CD14-positive monocyte (primary cell): Measurements from ENCODE around the gene ECM1. TPM values are rescaled to one million over a fixed set of nuclear protein-coding genes. Genes with fewer than 3 reads are reported as not detected.

Experiments used
- DNase-seq, 3 donors: peaks; one replicate each; pipeline ENCODE4 v3.0.0-alpha.2; 2011 to 2022
- H2AFZ ChIP-seq: 2 replicates; pipeline ENCODE4 v1.6.0; 2012; ENCODE audit warnings: mild to moderate bottlenecking, low read depth, low read length, inconsistent platforms; ENCODE audit not compliant: insufficient read depth, poor library complexity, severe bottlenecking
- H3K27ac ChIP-seq, 2 donors: 1 replicate in 1 of 2; 2 replicates in 1 of 2; pipeline ENCODE4 v1.5.1; 2012 to 2013; ENCODE audit warnings: low read length in 2 of 2, control low read depth in 1 of 2, inconsistent platforms in 1 of 2, low read depth in 1 of 2, mild to moderate bottlenecking in 1 of 2
- H3K27me3 ChIP-seq, 2 donors: one replicate each; pipeline versions ENCODE4 v1.6.0 to v1.6.1; 2011 to 2013; ENCODE audit warnings: low read length in 2 of 2; ENCODE audit not compliant: control insufficient read depth in 2 of 2, insufficient read depth in 2 of 2
- H3K36me3 ChIP-seq, 2 donors: replicated peaks in 1 of 2; 1 replicate in 1 of 2; 2 replicates in 1 of 2; pipeline versions ENCODE4 v1.5.1 to v1.6.1; 2012 to 2013; ENCODE audit warnings: low read length in 2 of 2, control low read depth in 1 of 2, inconsistent platforms in 1 of 2, mild to moderate bottlenecking in 1 of 2; ENCODE audit not compliant: insufficient read depth in 2 of 2, control insufficient read depth in 1 of 2
- H3K4me1 ChIP-seq, 2 donors: 1 replicate in 1 of 2; 2 replicates in 1 of 2; pipeline versions ENCODE4 v1.5.1 to v1.6.1; 2012 to 2013; ENCODE audit warnings: low read length in 2 of 2, control low read depth in 1 of 2, inconsistent platforms in 1 of 2, mild to moderate bottlenecking in 1 of 2, moderate library complexity in 1 of 2; ENCODE audit not compliant: insufficient read depth in 2 of 2, control insufficient read depth in 1 of 2
- H3K4me2 ChIP-seq: replicated peaks from 2 replicates; pipeline ENCODE3; 2012; ENCODE audit warnings: low read length, moderate library complexity, mild to moderate bottlenecking; ENCODE audit not compliant: poor library complexity, severe bottlenecking; ENCODE audit errors: extremely low read depth
- H3K4me3 ChIP-seq, 3 experiments: fragments of 200-600 bp in 1 of 3; sonication (generic) in 1 of 3; replicated peaks in 1 of 3; 1 replicate in 2 of 3; 2 replicates in 1 of 3; pipeline ENCODE4 v1.5.1; 2011 to 2013; ENCODE audit warnings: low read length in 3 of 3, mild to moderate bottlenecking in 3 of 3, control low read depth in 2 of 3, low read depth in 2 of 3, inconsistent platforms in 1 of 3, moderate library complexity in 1 of 3
- H3K79me2 ChIP-seq: 2 replicates; pipeline ENCODE4 v1.6.0; 2012; ENCODE audit warnings: mild to moderate bottlenecking, control low read depth, inconsistent platforms, low read length, moderate library complexity; ENCODE audit not compliant: insufficient read depth
- H3K9ac ChIP-seq: 2 replicates; pipeline ENCODE4 v1.6.0; 2017; ENCODE audit warnings: low read length, mild to moderate bottlenecking; ENCODE audit not compliant: insufficient read depth, poor library complexity, severe bottlenecking
- H3K9me3 ChIP-seq, 2 donors: replicated peaks in 1 of 2; 1 replicate in 1 of 2; 2 replicates in 1 of 2; pipeline versions ENCODE4 v1.5.1 to v1.6.1; 2012 to 2013; ENCODE audit warnings: low read length in 2 of 2, control low read depth in 1 of 2; ENCODE audit not compliant: control insufficient read depth in 1 of 2, insufficient read depth in 1 of 2
- H4K20me1 ChIP-seq: 2 replicates; pipeline ENCODE4 v1.6.0; 2012; ENCODE audit warnings: mild to moderate bottlenecking, low read length, control low read depth, moderate library complexity; ENCODE audit not compliant: insufficient read depth
- H3K27ac Mint-ChIP-seq, 7 donors: one replicate each; pipeline ENCODE4 v1.8.0; 2020; ENCODE audit warnings: mild to moderate bottlenecking in 7 of 7, mixed read lengths in 7 of 7, moderate library complexity in 6 of 7, inconsistent platforms in 2 of 7
- H3K27me3 Mint-ChIP-seq, 3 donors: one replicate each; pipeline ENCODE4 v1.8.0; 2021 to 2022; ENCODE audit warnings: low read depth in 3 of 3, mild to moderate bottlenecking in 3 of 3, mixed read lengths in 3 of 3, moderate library complexity in 3 of 3, inconsistent platforms in 1 of 3
- H3K36me3 Mint-ChIP-seq, 2 donors: one replicate each; pipeline ENCODE4 v1.8.0; 2020; ENCODE audit warnings: mixed read lengths in 2 of 2, inconsistent platforms in 1 of 2, mild to moderate bottlenecking in 1 of 2
- H3K4me1 Mint-ChIP-seq: one replicate; pipeline ENCODE4 v1.8.0; 2020; ENCODE audit warnings: mild to moderate bottlenecking, mixed read lengths
- H3K4me3 Mint-ChIP-seq, 2 donors: one replicate each; pipeline ENCODE4 v1.8.0; 2020; ENCODE audit warnings: mild to moderate bottlenecking in 2 of 2, mixed read lengths in 2 of 2, moderate library complexity in 1 of 2
- H3K9me3 Mint-ChIP-seq, 7 donors: one replicate each; pipeline ENCODE4 v1.8.0; 2020 to 2022; ENCODE audit warnings: mixed read lengths in 7 of 7, mild to moderate bottlenecking in 6 of 7, moderate library complexity in 6 of 7, inconsistent platforms in 2 of 7
- WGBS: methylation state at CpG from one replicate; pipeline ENCODE4 v1.1.5; 2013; ENCODE audit warnings: missing lambda C conversion rate; ENCODE audit not compliant: insufficient coverage; 5-methylcytosine and 5-hydroxymethylcytosine counted together
- intact Hi-C, 2 donors: fragments of 100-400 bp; cut with micrococcal nuclease; formaldehyde crosslinking; loops; one replicate each; pipeline versions ENCODE4 v1.15.0 to v1.15.1; 2023
- polyA plus RNA-seq, 3 donors: library from polyadenylated mRNA; depleted of rRNA in 1 of 3; unstranded in 2 of 3; stranded (reverse) in 1 of 3; fragments of 300-500 nt in 2 of 3; fragments of >200 nt in 1 of 3; fragmentation: Illumina TruSeq in 2 of 3; gene quantifications; 1 replicate in 2 of 3; 2 replicates in 1 of 3; pipeline ENCODE4 v1.2.3, GENCODE V29; 2012 to 2021
- TF ChIP-seq, protein P1 (sequence below): fragments of 200-600 bp; IDR thresholded peaks from one replicate; pipeline ENCODE4 v1.8.0; 2022; ENCODE audit warnings: antibody characterized with exemption, mild to moderate bottlenecking

The ECM1 gene
- polyA plus RNA-seq, 3 donors, result 1.0 TPM; not detected in 2

DNA sequence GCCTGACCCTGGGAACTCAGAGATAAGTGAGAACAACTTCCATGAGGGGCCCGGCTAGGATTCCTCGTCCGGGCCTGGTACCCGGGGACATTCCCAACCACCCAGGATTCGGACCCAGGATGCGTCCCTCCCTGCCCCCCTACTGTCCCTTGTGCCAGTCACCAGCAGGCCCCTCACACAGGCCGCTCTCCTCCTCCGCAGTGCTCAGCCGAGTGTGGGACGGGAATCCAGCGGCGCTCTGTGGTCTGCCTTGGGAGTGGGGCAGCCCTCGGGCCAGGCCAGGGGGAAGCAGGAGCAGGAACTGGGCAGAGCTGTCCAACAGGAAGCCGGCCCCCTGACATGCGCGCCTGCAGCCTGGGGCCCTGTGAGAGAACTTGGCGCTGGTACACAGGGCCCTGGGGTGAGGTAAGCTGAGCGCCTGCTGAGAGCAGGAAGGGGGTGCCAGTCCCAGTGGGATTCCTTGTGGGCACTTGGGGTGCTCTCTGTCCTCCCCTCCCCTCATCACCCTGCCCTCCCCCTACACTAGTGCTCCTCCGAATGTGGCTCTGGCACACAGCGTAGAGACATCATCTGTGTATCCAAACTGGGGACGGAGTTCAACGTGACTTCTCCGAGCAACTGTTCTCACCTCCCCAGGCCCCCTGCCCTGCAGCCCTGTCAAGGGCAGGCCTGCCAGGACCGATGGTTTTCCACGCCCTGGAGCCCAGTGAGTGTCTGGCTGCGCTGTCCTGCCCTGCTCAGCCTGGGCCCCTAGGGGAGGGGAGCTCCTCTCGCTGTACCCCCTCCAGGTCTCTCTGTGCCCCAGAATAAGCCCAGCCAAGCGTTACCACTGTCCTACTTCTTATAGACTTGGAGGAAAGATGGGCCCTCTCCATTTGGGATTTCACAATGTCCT is 51.1 kb downstream of the ECM1 start:
- H3K36me3 Mint-ChIP-seq, result peaks cover 62 to 76% of the 10 kb centered on the region in 2 donors
- peaks cover 64% of the 10 kb centered on the region for H3K79me2 ChIP-seq
- peak overlapping the region in 1 of 3 experiments; percentile 0 for H3K4me3 ChIP-seq
- 83% methylated on average over 12 of the region's 28 CpGs for WGBS
- peaks cover 0 to 2% (median 0%) of the 10 kb centered on the region in 3 donors for H3K27me3 Mint-ChIP-seq
- H3K4me1 Mint-ChIP-seq, result peaks cover 58% of the 10 kb centered on the region
- TF ChIP-seq, protein P1, sequence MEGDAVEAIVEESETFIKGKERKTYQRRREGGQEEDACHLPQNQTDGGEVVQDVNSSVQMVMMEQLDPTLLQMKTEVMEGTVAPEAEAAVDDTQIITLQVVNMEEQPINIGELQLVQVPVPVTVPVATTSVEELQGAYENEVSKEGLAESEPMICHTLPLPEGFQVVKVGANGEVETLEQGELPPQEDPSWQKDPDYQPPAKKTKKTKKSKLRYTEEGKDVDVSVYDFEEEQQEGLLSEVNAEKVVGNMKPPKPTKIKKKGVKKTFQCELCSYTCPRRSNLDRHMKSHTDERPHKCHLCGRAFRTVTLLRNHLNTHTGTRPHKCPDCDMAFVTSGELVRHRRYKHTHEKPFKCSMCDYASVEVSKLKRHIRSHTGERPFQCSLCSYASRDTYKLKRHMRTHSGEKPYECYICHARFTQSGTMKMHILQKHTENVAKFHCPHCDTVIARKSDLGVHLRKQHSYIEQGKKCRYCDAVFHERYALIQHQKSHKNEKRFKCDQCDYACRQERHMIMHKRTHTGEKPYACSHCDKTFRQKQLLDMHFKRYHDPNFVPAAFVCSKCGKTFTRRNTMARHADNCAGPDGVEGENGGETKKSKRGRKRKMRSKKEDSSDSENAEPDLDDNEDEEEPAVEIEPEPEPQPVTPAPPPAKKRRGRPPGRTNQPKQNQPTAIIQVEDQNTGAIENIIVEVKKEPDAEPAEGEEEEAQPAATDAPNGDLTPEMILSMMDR, result no peak
- H3K4me2 ChIP-seq, result peak overlapping the region; percentile 98
- no peaks in the 10 kb centered on the region for H3K27me3 ChIP-seq
- intact Hi-C loops, result loop anchor here in 1 of 2 donors (10.0 kb wide), 2 partner anchors 74 to 294 kb away; partner anchors contain the start of genes APH1A and TARS2
- H4K20me1 ChIP-seq, result peaks cover 89% of the 10 kb centered on the region
- H3K9ac ChIP-seq, result no peak overlapping the region
- H3K9me3 ChIP-seq, result no peaks in the 10 kb centered on the region
- peak overlapping the region in 1 of 2 donors; percentile 21 for H3K4me3 Mint-ChIP-seq
- peaks cover 0 to 3% (median 0%) of the 10 kb centered on the region in 7 donors for H3K9me3 Mint-ChIP-seq
- no peak overlapping the region for H3K27ac ChIP-seq
- DNase-seq, result peak in 2 of 3 donors; percentile 21 to 30
- no peak overlapping the region for H2AFZ ChIP-seq
- H3K27ac Mint-ChIP-seq, result peak overlapping the region in 3 of 7 donors; percentile 25 to 50 (median 38)
- peaks cover 62 to 64% of the 10 kb centered on the region in 2 donors for H3K4me1 ChIP-seq
- H3K36me3 ChIP-seq, result peaks cover 44 to 62% of the 10 kb centered on the region in 2 donors

DNA sequence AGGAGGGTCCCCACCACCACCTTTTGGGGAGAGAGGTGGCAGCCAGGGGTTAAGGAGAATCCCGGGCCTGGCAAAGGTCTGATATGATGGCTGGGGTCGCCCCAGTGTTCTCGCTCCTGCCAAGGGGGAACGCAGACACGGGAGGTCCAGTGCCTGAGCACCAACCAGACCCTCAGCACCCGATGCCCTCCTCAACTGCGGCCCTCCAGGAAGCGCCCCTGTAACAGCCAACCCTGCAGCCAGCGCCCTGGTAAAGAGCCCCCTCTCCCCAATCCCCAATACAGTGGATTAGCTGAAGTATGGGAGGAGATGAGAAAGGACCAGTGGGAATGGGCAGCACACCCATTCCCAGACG is 51.7 kb downstream of the ECM1 start:
- peak overlapping the region; percentile 98 for H3K4me2 ChIP-seq
- H3K27ac ChIP-seq, result no peak overlapping the region
- H3K27me3 Mint-ChIP-seq, result peaks cover 0 to 2% (median 0%) of the 10 kb centered on the region in 3 donors
- H3K4me3 Mint-ChIP-seq, result peak overlapping the region in 1 of 2 donors; percentile 93
- peaks cover 62 to 64% of the 10 kb centered on the region in 2 donors for H3K4me1 ChIP-seq
- H3K27ac Mint-ChIP-seq, result no peak overlapping the region
- peaks cover 63% of the 10 kb centered on the region for H3K79me2 ChIP-seq
- peaks cover 95% of the 10 kb centered on the region for H4K20me1 ChIP-seq
- peaks cover 59 to 72% of the 10 kb centered on the region in 2 donors for H3K36me3 Mint-ChIP-seq
- 40% methylated on average over 4 of the region's 10 CpGs for WGBS
- no peaks in the 10 kb centered on the region for H3K27me3 ChIP-seq
- no peak overlapping the region for H3K9ac ChIP-seq
- H3K9me3 ChIP-seq, result no peaks in the 10 kb centered on the region
- H3K4me1 Mint-ChIP-seq, result peaks cover 58% of the 10 kb centered on the region
- peak overlapping the region in 1 of 3 experiments; percentile 92 for H3K4me3 ChIP-seq
- H3K36me3 ChIP-seq, result peaks cover 39 to 57% of the 10 kb centered on the region in 2 donors
- no peak overlapping the region for H2AFZ ChIP-seq
- no peak for DNase-seq
- peaks cover 0 to 3% (median 0%) of the 10 kb centered on the region in 7 donors for H3K9me3 Mint-ChIP-seq
- TF ChIP-seq, protein P1, result no peak
- intact Hi-C loops, result loop anchor here (5.0 to 10.0 kb wide), 4 partner anchors 63 to 295 kb away; partner anchors contain the start of genes APH1A (in 1 of the 2), ENSA (in 1 of the 2) and TARS2 (in 1 of the 2)
